Smooth muscle cell (in vitro differentiated cells): Measurements from ENCODE around the gene EXD3. TPM values are rescaled to one million over a fixed set of nuclear protein-coding genes. Genes with fewer than 3 reads are reported as not detected.
A peak's percentile ranks its signal among the peaks of the same experiment; 100 is the strongest.

ENCODE experiments used
- DNase-seq: peaks from one replicate; lab custom pipeline; 2025; ENCODE audit not compliant: unreplicated experiment; lab: John Stamatoyannopoulos, UW
- H2AFZ ChIP-seq: fragments of 200-600 bp; sonication (generic); 2 replicates; pipeline ENCODE4 v1.6.0; 2016; ENCODE audit warnings: antibody characterized with exemption, low read depth, mild to moderate bottlenecking
- H3F3A ChIP-seq: fragments of 200-600 bp; sonication (generic); 2 replicates; pipeline ENCODE4 v1.6.0; 2017; ENCODE audit warnings: antibody characterized with exemption, low read depth
- H3K27ac ChIP-seq: fragments of 200-600 bp; sonication (generic); 2 replicates; pipeline ENCODE4 v1.5.1; 2016; ENCODE audit warnings: low read depth, mild to moderate bottlenecking
- H3K27me3 ChIP-seq: fragments of 200-600 bp; sonication (generic); 2 replicates; pipeline ENCODE4 v1.6.1; 2016; ENCODE audit warnings: low read depth, mild to moderate bottlenecking
- H3K36me3 ChIP-seq: fragments of 200-600 bp; sonication (generic); 2 replicates; pipeline ENCODE4 v1.5.1; 2016; ENCODE audit warnings: low read depth
- H3K4me1 ChIP-seq: fragments of 200-600 bp; sonication (generic); 2 replicates; pipeline ENCODE4 v1.5.1; 2016; ENCODE audit warnings: low read depth
- H3K4me2 ChIP-seq: fragments of 200-600 bp; sonication (generic); 2 replicates; pipeline ENCODE4 v1.6.0; 2016; ENCODE audit warnings: mild to moderate bottlenecking
- H3K4me3 ChIP-seq: fragments of 200-600 bp; sonication (generic); 2 replicates; pipeline ENCODE4 v1.5.1; 2016; ENCODE audit warnings: mild to moderate bottlenecking
- H3K79me2 ChIP-seq: fragments of 200-600 bp; sonication (generic); 2 replicates; pipeline ENCODE4 v1.6.0; 2016; ENCODE audit warnings: low read depth, mild to moderate bottlenecking
- H3K9ac ChIP-seq: fragments of 200-600 bp; sonication (generic); 2 replicates; pipeline ENCODE4 v1.6.0; 2016; ENCODE audit warnings: low read depth
- H3K9me3 ChIP-seq: fragments of 200-600 bp; sonication (generic); replicated peaks from 2 replicates; pipeline ENCODE4 v1.5.1; 2016; ENCODE audit warnings: low read depth
- H4K20me1 ChIP-seq: fragments of 200-600 bp; sonication (generic); 2 replicates; pipeline ENCODE4 v1.6.0; 2016; ENCODE audit warnings: low read depth
- CTCF ChIP-seq: fragments of 200-600 bp; sonication (generic); IDR thresholded peaks from 2 replicates; pipeline ENCODE4 v1.5.1; 2017; ENCODE audit warnings: borderline replicate concordance, mild to moderate bottlenecking, antibody characterized with exemption; ENCODE audit not compliant: insufficient read depth, poor library complexity, severe bottlenecking
- WGBS: methylation state at CpG from one replicate; pipeline ENCODE4 v1.1.7; 2016; ENCODE audit warnings: low lambda C conversion rate; 5-methylcytosine and 5-hydroxymethylcytosine counted together
- polyA plus RNA-seq: library from polyadenylated mRNA; unstranded; fragments of >200 nt; fragmentation: Nextera tagmentation; extraction: Ambion mirVana; gene quantifications from 2 replicates; pipeline ENCODE4 v1.2.1, GENCODE V29; 2016
- total RNA-seq: library from RNA; depleted of rRNA; stranded (reverse); fragments of >200 nt; gene quantifications from 2 replicates; pipeline ENCODE4 v1.2.3, GENCODE V29; 2014

EXD3 gene
- total and polyA plus RNA-seq, 2 experiments from 2014 or later: 3.1 to 15.7 TPM

- no peak overlapping the region for H2AFZ ChIP-seq
- no peak for DNase-seq
- no peaks in the 10 kb centered on the region for H3K79me2 ChIP-seq
- no peak overlapping the region for H3K9ac ChIP-seq
- 92% methylated on average over 21 of the region's 21 CpGs for WGBS
- H3K4me3 ChIP-seq: no peak overlapping the region
- no peaks in the 10 kb centered on the region for H3K27me3 ChIP-seq
- H3K9me3 ChIP-seq: no peaks in the 10 kb centered on the region
- no peak overlapping the region for H3K27ac ChIP-seq
- peaks cover 6% of the 10 kb centered on the region for H3F3A ChIP-seq
- no peaks in the 10 kb centered on the region for H3K4me1 ChIP-seq
- TF ChIP-seq CTCF: no peak
- no peaks in the 10 kb centered on the region for H3K36me3 ChIP-seq
- H3K4me2 ChIP-seq: no peak overlapping the region
- no peaks in the 10 kb centered on the region for H4K20me1 ChIP-seq
Measured at GRCh38 chr9:137446851-137447471, 24.0 kb upstream of the EXD3 start.

GRCh38 chr9:137445930-137446431 lies 23.0 kb upstream of the EXD3 start:
- no peak overlapping the region for H3K4me2 ChIP-seq
- no peak for DNase-seq
- H3K27ac ChIP-seq: no peak overlapping the region
- no peak overlapping the region for H3K9ac ChIP-seq
- H3K4me1 ChIP-seq: no peaks in the 10 kb centered on the region
- peaks cover 6% of the 10 kb centered on the region for H3F3A ChIP-seq
- H3K79me2 ChIP-seq: no peaks in the 10 kb centered on the region
- H3K36me3 ChIP-seq: no peaks in the 10 kb centered on the region
- H3K9me3 ChIP-seq: no peaks in the 10 kb centered on the region
- H3K27me3 ChIP-seq: no peaks in the 10 kb centered on the region
- H2AFZ ChIP-seq: no peak overlapping the region
- H4K20me1 ChIP-seq: no peaks in the 10 kb centered on the region
- 84% methylated on average over 19 of the region's 19 CpGs for WGBS
- H3K4me3 ChIP-seq: no peak overlapping the region
- no peak for TF ChIP-seq CTCF

- DNase-seq: peak; percentile 67
- H3K27ac ChIP-seq: no peak overlapping the region
- no peaks in the 10 kb centered on the region for H3K27me3 ChIP-seq
- H3K4me2 ChIP-seq: peak overlapping the region; percentile 57
- no peaks in the 10 kb centered on the region for H3K9me3 ChIP-seq
- no peak overlapping the region for H2AFZ ChIP-seq
- no peaks in the 10 kb centered on the region for H3K4me1 ChIP-seq
- TF ChIP-seq CTCF: peak; percentile 80
- H3K79me2 ChIP-seq: no peaks in the 10 kb centered on the region
- peaks cover 6% of the 10 kb centered on the region for H3F3A ChIP-seq
- no peaks in the 10 kb centered on the region for H3K36me3 ChIP-seq
- H3K4me3 ChIP-seq: no peak overlapping the region
- H3K9ac ChIP-seq: no peak overlapping the region
- no peaks in the 10 kb centered on the region for H4K20me1 ChIP-seq
- 31% methylated on average over 14 of the region's 14 CpGs for WGBS
Measured at GRCh38 chr9:137445275-137445807, 22.4 kb upstream of the EXD3 start.
